Stimulated activated CD4-positive, alpha-beta T cell treated with anti-CD3 and anti-CD28 coated beads, Interleukin-1b, Interleukin-23, amount 100 ng/mL, for 24 hours (primary cell): ENCODE results near the gene GRIK4.

Source experiments
- DNase-seq, 4 experiments: peaks; one replicate each; pipeline ENCODE4 v3.0.0-alpha.2; 2020; ENCODE audit warnings: low read depth in 4 of 4, low spot score in 1 of 4

The GRIK4 gene

DNA sequence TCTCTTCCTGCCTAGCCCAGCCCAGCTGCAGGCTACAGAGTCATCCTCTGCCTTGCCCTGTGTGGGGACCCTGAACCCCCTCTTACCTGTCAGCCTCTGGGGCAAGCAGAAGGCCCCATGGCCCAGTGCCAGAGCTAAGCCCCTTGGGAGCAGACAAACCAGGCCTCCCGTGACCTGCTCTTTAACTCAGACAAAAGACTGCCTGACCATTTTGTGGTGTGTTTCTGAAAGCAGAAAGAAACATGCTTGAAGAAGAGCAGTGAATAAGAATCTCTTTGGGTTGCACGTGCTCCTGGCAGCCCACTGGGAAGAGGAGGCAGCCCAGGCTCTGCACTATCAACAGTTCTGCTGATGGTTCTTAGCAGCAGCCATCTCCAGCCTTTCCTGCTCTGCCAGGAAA, 118.6 kb downstream of the GRIK4 start:
- DNase-seq = no peak

DNA sequence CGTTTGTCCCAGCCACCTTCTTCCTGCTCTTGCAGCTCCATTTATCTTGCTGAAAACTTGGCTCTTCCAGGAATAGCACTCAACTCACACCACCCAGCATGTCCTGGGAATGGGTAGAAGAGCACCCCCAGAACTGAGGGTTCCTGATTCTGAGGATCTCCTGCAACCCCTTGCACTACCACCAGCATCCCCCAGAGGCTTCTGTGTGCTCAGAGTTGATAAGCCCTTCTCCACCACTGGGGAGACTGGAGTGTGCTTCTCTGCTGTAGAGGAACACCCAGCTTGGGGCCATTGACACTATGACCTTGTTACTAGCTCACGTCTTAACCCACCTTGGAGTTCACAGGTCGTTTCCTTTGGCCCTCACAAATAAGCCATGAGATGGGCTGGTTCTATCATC, 121.0 kb downstream of the GRIK4 start:
- DNase-seq = no peak

DNA sequence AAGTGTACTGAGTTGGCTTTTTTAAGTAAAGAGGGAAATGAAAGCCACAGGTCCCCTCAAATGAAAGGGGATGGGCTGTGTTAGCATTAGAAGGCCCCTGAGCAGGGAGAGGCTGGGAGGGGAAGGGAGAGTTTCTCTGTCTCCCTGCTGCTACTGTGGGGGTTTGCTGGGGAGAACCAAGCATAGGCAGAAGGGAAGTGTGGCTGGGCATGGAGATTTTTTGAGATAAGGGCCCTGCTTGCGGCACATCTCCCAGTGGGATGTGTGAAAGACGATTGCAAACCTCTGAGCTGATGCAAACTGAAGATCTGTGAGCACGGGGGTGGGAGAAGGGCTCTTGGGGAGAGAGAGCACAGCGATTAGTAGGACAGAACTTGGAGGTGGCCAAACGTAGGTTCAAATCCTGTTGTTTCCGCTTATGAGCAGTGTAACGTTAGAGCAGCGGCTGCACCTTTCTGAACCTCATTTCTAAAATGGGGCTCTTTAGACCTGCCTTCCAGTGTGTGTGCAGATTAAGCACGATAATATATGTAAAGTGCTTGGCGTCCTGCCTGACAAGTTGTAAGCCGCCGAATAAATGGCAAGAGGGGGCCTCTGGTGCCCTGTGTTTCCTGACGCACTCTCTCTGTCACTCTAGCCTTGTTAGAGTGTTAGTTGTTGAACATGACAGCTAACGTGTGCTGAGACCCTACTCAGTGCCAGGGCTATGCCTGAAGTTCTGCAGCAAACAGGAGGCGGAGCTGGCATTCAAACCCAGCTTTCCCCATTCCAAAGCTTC, 122.3 kb downstream of the GRIK4 start:
- DNase-seq = no peak

DNA sequence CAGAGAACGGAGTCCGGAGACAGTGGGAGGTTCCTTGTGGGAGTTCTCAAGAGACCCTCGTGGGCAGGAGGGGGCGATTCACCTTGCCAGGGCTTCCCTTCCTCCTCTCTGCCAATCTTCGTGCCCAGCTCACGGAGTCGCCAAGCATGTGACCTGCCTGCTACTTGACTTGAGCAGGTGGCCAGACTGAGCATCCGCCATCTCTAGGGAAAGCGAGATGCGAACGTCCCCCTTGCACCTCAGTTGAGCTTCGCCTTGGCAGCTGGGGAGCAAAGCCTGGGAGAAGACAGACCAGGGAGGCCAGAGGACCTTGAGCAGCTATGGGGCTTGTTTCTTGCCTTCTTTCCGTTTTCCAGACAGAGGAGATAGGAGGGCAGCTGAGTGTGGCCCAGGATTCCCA, 123.2 kb downstream of the GRIK4 start:
- DNase-seq = no peak

DNA sequence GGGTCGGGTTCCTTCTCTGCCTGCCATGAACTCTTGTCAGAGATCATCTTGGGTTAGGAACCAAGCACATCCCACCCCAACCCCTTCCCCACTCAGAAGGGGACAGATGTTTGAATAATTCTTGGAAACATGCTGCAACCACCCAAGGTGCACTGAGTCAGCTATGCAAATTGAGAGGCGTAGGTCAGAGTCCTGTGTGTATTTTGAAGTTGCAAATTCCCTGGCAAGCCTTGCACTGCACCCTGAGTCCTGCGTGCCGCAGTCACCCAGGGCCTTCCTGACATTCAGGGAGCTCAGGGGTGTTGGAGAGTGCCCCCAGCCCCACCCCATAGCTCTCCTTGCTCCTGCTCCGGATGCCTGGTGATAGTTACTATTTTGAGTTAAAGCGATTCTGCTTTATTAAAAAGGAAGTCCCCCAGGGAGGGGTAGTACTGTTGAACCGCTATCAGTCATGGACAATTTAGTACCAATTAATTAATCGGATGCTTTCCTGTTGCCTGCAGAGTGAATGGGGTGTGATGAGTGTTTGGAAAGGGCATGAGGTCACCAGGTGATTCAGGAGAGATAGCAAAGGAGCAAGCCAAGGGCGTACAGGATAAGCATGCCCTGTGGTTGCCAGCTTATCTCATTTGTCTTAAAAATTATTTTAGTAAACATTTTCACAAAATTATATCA, 123.7 kb downstream of the GRIK4 start:
- no peak for DNase-seq

DNA sequence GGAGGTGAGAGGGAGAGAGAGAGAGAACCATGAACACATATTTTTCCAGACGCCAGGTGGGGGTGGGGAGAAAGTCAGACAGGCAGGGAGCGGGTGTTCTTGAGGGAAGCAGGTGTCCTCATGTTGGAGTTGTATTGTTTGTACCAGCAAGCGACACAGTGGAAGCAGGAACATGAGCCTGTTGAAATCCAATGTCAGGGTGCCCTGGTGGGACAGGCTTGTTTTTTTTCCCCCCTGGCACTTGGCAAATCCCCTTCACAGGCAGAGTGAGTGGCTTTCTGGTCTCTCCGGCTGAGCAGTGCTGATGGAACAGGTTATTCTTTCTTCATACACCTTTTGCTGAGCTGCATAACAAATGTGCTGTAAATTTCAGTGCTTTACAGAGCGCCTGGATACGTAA, 125.6 kb downstream of the GRIK4 start:
- DNase-seq = no peak

DNA sequence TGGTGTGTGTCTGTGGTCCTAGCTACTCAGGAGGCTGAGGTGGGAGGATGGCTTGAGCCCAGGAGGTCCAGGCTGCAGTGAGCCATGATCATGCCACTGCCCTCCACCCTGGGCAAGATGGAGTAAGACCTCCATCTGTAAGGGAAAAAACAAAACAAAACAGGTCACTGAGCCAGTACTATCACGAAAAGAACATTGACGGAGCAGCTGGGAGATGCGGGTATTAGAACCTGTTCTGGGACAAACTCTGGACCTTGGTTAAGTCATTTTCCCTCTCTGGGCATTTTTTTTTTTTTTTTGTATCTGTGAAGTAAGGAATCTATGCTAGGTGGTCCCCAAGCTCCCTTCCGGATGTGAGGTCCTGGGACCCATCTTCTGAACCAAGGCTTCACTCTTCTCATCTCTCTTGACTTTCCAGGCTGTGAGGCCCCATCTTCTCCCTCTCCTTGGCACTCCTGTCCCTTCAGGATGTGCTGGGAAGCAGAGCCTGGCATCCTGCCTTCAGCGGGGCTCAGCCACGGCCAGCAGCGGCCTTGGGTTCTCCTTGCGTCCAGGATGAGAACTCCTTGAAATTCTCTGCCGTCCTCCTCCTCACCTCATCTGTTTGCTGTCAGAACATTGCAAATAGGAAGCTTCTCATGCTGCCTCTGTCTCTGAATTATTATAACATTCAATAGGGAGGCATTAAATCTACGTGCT, 130.8 kb downstream of the GRIK4 start:
- no peak for DNase-seq

DNA sequence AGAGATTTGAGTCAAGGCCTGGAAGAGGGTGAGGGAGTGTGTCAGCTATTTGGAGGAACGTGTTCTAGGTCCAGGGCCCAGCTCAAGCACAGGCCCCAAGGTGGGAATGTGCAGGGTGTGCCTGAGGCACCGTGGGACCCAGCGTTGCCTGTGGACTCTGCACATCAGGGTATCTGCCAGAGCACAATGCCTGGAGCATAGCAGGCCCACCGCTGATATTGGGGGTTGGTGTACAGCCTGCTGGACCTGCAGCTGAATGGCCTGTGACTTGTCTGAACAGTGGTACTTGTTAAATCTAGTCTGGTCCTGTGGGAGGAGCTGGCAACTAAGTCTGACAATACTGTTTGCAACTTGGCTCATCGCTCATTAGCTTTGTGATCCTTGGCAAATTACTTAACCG, 131.7 kb downstream of the GRIK4 start:
- no peak for DNase-seq

DNA sequence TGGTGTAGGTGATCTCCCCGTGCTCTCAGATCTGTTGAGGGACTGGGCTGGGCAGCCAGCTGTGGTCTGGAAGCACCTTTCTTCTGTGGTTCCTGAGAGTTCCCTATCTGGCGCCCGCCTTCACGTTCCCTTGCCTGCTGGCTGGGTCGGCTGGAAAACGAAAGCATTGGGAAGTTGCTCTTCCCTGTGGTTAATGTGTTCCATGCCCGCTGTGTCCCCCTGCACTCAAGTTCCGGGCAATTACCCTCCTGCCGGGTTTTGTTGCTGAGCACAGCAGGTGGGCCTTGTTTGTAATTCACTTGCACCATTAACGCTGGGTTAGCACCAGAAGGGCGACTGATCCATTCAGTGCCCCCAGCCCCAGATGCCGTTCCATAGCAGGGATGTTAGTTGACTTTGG, 134.1 kb downstream of the GRIK4 start:
- DNase-seq = no peak

DNA sequence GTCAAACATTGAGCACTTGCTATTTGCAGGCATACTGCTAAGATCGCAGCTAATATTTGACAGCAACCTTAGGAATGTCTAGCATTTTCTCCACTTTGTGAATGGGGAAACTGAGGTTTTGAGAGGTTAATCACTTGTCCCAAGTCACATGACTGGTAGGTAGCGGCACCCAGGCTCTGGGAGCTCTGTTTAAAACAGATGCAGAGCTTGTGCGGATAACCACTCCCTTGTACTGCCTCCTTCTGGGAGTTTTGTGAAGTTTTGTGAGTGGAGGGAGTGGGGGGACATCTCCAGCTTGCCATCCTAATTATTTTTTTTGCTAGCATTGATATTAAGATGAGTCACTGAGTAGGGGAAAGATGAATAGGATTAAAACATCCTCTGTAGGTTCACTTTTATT, 134.7 kb downstream of the GRIK4 start:
- no peak for DNase-seq

DNA sequence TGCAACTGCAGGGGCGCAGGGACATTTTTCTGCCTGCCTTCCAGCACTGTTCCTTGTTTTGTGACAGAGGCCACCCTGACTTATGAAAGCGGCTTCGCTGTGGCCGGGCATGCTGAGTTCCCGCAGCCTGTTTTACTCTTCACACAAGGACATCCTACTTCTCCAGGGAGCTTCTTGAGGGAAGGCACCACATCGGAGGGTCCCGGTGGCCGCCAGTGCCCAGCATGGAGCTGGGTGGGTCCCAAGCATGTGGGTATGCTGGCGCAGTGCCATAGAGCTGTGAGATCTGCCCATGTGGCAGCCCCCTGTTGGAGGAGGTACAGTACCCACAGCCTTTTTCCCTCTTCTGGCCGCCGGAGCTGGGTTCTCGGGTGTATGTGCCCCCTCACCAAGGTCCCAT, 136.1 kb downstream of the GRIK4 start:
- DNase-seq = no peak

DNA sequence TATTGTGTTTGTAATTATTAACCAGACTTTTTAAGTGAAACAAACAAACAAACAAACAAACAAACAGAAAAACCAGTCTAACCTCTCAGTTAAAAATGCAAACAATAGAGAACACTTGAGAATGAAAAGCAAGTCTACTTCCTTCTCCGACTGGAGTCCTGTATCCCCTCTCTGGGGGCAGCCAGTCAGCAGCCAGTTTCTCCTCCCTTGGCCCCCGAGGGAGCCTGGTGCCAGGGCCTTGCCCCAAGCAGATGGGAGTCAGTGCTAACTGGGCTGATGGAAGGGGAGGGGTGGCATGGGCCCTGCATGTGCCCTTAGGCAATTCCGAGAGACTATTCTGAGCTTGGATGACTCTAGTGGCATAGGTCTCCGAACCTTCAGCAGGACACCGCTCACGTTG, 137.2 kb downstream of the GRIK4 start:
- DNase-seq = no peak

DNA sequence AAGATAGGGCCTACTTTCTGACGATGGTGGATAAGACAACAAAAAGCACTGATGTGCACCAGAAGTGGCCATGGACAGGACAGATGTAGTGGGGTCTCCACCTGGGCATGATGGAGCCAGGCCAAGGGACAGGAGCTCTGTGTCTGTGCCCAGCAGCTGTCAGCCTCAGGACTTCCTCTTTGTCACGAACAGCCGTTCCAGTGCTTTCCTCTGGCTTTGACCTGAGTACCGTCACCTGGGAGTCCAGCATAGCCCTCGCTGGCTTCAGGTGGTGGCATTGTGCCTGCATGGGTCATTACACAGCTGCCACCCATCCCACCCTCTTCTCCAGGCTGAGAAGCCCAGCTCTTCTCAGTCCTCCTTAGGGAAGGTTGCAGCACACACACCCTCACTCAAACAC, 137.8 kb downstream of the GRIK4 start:
- DNase-seq = no peak

DNA sequence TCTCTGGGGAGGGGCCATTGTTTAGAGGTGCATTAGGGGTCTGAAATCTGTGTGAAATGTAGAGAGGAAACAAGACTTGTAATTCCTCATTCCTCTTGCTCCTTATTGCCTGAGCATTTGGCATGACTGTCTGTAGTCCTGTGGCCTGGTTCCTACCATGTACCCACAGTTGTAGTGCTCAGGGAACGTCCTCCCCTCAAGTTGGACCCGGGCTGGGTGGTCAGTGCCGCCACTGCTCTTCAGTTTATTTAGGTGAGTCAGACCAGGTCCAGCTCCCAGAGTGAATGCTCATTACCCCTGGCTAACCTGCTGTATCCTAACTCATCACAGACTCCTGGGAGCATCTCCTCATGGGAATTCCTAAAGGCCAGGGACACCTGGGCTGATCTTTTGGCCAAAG, 139.8 kb downstream of the GRIK4 start:
- no peak for DNase-seq

DNA sequence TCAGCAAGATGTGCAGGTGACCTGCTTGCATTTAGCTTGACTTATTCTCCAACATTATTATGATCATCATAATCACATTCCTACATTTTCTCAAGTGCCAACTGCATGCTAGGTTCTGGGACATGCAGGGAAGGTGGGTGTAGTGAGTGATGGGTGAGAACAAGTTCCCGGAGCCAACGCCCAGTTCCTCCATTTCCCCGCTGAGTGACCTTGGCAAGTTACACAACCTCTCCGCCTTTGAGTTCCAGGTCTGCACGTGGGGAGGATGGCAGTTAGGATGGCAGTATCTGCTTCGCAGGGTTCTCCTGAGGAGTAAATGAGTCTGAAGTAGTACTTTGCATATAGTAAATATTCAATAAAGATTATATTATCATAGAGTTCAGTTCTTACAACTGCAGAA, 140.3 kb downstream of the GRIK4 start:
- DNase-seq = no peak

DNA sequence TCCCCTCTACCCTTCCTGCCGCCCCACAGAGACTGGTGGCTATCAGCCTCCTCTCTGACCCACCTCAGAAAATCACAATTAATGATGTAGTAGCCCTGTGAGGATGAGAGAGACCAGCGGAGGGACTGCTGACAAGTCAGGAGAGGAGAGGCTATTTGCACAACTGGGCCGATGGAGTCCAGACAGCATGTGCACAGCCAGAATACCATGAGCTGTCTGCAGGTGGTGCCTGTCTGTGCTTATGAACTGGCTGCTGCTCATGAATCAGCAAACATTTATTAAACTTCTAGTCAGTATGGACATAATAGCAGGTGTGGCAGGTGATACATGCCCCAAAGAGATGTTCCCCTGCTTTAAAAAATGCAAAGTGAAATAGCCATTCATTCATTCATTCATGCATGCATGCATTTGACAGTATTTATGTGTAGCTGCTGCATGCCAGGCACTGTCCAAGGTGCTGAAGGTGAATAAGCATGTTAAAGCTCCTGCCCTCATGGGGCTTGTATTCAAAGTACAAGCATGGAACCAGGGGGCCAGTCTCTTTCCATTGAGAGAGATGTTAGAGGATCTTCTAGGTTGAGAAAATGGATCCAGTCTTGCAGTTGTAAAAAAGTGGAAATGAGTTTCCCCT, 141.3 kb downstream of the GRIK4 start:
- no peak for DNase-seq

DNA sequence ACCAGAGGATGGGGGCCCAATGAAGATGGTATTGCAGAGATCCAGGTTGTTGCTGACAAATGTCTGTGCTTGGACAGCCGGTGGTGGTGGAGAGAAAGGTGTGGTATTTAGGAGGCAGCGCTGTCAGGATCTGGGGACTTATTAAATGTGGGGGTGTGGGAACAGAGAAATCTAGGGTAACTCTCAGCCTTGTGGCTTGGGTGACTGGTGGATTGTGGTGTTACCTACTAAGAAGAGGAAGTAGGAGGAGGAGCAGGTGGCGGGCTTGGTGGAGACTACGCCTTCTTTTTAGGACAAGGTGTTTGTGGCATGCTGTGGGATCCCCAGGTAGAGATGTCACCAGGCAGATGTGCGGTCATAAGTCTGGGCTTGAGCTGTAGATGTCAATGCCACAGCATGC, 144.0 kb downstream of the GRIK4 start:
- DNase-seq = no peak

DNA sequence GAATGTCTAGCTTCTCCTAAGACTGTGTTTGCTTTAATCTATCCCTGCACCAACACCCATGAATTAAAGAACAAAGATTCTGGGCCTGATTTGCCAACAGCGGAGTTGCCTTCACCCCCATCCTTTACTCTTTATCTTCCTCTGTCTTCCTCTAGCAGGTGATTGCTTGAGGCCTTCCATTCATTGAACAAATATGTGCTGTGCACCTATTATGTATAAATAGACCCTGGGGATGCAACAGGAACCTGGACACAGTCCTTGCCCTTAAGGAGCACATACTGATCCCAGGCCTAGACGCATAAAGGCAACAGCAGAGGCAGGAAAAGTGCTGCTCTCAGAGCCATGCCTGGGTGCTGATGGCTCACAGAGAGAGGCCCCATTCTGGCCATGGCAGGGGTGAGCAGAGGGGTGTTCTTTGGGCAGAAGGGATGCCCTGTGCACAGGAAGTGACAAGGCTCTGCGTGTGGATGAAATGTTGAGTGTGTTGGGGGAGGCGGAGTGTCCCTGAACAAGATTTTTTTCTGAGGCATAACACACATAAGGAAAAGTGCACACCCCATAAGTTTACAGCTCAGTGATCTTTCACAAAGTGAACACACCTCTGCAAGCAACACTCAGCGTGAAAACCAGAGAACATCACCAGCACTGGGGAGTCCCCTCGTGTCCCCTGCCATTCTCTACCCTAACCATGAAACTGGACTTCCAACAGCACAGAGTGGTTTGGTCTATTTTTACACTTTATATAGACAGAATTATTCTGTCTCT, 145.9 kb downstream of the GRIK4 start:
- no peak for DNase-seq

DNA sequence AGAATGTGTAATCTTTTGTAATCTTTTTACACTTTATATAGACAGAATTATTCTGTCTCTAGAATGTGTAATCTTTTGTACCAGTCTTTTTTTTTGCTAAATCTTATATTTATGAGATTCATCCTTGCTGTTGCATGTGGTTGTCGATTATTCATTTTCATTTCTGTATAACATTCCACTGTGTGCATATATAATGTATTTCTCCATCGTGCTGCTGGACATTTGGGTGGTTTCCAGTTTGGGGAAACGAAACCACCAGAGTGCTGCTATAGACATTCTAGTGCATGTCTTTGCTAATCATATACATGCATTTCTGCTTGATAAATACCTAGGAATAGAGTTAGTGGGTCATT, 146.5 kb downstream of the GRIK4 start:
- no peak for DNase-seq

DNA sequence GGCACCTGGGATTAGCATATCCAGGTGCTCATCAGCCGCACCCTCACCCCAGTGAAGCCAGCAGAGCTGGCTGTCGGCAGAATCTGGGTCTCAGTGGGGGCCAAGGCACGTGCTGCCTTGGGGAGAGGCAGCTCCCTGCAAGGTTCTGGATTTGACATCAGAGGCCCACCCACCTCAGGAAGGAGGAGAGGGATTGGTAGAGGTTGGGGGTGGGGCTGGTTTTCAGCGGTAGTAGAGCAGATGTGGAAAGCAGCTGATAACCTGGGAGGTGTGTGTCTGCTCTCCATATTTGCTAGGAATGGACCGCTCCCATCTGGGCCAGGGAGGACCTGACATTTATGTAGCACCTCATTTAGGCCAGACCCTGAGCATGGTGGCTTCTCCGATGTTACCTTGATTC, 147.5 kb downstream of the GRIK4 start:
- no peak for DNase-seq

DNA sequence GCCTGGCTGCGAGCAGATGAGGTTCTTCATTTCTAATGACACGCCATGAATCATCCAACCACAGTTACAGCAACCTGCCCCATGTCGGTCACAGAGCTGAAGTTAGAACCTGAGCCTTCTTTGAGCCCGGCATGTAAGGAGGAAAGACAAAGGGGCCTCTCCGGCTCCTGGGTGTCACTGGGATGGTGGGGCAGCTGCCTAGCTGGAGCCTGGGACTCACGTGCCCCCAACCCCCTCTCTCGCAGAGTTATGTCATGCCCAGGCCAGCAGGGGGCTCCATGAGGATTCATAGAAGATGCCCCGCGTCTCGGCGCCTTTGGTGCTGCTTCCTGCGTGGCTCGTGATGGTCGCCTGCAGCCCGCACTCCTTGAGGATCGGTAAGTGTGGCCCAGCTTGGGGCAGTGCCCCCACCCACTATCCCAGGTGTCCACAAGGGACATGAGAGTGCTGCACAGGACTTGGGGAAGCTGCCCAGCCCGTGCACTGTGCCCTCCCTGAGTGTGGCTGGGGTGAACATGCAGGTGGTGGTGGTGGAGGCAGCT, 148.5 kb downstream of the GRIK4 start:
- peak in 1 of 4 experiments; percentile 7 for DNase-seq
